ENCODE data around the gene CHST7.

DNA sequence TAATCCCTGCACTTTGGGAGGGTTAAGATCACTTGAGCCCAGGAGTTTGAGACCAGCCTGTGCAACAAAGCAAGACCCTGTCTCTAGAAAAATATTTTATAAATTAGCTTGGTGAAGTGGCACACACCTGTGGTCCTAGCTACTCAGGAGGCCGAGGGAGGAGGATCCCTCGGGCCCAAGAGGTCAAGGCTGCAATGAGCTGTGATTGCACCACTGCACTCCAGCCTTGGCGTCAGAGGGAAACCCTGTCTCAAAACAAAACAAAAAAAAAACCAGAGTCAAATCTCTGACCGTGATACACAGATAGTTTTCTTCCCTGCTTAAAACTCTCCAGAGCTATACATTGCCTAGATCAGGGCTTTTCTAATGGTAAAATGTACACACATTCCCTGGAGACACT, 53.5 kb downstream of the CHST7 start:
- TF ChIP-seq POLR2AphosphoS5 (IDR thresholded peaks at IDR 0.05; ENCODE audit: low read depth) (no peak), GABPA (IDR thresholded peaks at IDR 0.05; ENCODE audit: low read depth) (no peak)
- TF ChIP-seq, protein P1, sequence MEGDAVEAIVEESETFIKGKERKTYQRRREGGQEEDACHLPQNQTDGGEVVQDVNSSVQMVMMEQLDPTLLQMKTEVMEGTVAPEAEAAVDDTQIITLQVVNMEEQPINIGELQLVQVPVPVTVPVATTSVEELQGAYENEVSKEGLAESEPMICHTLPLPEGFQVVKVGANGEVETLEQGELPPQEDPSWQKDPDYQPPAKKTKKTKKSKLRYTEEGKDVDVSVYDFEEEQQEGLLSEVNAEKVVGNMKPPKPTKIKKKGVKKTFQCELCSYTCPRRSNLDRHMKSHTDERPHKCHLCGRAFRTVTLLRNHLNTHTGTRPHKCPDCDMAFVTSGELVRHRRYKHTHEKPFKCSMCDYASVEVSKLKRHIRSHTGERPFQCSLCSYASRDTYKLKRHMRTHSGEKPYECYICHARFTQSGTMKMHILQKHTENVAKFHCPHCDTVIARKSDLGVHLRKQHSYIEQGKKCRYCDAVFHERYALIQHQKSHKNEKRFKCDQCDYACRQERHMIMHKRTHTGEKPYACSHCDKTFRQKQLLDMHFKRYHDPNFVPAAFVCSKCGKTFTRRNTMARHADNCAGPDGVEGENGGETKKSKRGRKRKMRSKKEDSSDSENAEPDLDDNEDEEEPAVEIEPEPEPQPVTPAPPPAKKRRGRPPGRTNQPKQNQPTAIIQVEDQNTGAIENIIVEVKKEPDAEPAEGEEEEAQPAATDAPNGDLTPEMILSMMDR (IDR thresholded peaks at IDR 0.05; ENCODE audit: insufficient read depth, low read length), result no peak
- TF ChIP-seq, protein P2, sequence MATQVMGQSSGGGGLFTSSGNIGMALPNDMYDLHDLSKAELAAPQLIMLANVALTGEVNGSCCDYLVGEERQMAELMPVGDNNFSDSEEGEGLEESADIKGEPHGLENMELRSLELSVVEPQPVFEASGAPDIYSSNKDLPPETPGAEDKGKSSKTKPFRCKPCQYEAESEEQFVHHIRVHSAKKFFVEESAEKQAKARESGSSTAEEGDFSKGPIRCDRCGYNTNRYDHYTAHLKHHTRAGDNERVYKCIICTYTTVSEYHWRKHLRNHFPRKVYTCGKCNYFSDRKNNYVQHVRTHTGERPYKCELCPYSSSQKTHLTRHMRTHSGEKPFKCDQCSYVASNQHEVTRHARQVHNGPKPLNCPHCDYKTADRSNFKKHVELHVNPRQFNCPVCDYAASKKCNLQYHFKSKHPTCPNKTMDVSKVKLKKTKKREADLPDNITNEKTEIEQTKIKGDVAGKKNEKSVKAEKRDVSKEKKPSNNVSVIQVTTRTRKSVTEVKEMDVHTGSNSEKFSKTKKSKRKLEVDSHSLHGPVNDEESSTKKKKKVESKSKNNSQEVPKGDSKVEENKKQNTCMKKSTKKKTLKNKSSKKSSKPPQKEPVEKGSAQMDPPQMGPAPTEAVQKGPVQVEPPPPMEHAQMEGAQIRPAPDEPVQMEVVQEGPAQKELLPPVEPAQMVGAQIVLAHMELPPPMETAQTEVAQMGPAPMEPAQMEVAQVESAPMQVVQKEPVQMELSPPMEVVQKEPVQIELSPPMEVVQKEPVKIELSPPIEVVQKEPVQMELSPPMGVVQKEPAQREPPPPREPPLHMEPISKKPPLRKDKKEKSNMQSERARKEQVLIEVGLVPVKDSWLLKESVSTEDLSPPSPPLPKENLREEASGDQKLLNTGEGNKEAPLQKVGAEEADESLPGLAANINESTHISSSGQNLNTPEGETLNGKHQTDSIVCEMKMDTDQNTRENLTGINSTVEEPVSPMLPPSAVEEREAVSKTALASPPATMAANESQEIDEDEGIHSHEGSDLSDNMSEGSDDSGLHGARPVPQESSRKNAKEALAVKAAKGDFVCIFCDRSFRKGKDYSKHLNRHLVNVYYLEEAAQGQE (IDR thresholded peaks at IDR 0.05; ENCODE audit: insufficient replicate concordance, low read depth), result no peak

Data from HL-60 (cell line).